ENCODE results near the gene BMP7.

Gene BMP7

GRCh38 chr20:57278457-57278856, 12.0 kb upstream of the BMP7 start:
- no peak overlapping the region for H3K4me3 ChIP-seq (ENCODE audit: insufficient read length, low read depth)
- H3K4me1 ChIP-seq (ENCODE audit: insufficient read depth, insufficient read length) = peaks cover 6% of the 10 kb centered on the region
- H3K36me3 ChIP-seq (ENCODE audit: insufficient read depth, insufficient read length, low read length) = no peaks in the 10 kb centered on the region
- no peaks in the 10 kb centered on the region for H3K9me3 ChIP-seq (ENCODE audit: insufficient read depth, low read length)
- no peaks in the 10 kb centered on the region for H3K27me3 ChIP-seq (ENCODE audit: insufficient read depth, insufficient read length)
- DNase-seq (ENCODE audit: low read depth, low spot score) = no peak
- no peak overlapping the region for H3K9ac ChIP-seq (ENCODE audit: insufficient read length, low read depth)
- TF ChIP-seq SUZ12 (IDR thresholded peaks at IDR 0.05; ENCODE audit: extremely low read depth, insufficient read depth, insufficient read length) (no peak), YY1 (IDR thresholded peaks at IDR 0.05; ENCODE audit: insufficient read depth, insufficient read length) (no peak), ZNF274 (IDR thresholded peaks at IDR 0.05; ENCODE audit: low read depth, low read length) (no peak)

GRCh38 chr20:57277398-57278105, 11.1 kb upstream of the BMP7 start:
- H3K27me3 ChIP-seq (ENCODE audit: insufficient read depth, insufficient read length) = no peaks in the 10 kb centered on the region
- H3K9me3 ChIP-seq (ENCODE audit: insufficient read depth, low read length) = no peaks in the 10 kb centered on the region
- TF ChIP-seq SUZ12 (IDR thresholded peaks at IDR 0.05; ENCODE audit: extremely low read depth, insufficient read depth, insufficient read length) (no peak), ZNF274 (IDR thresholded peaks at IDR 0.05; ENCODE audit: low read depth, low read length) (no peak), YY1 (IDR thresholded peaks at IDR 0.05; ENCODE audit: insufficient read depth, insufficient read length) (no peak)
- H3K9ac ChIP-seq (ENCODE audit: insufficient read length, low read depth) = no peak overlapping the region
- H3K36me3 ChIP-seq (ENCODE audit: insufficient read depth, insufficient read length, low read length) = no peaks in the 10 kb centered on the region
- H3K4me3 ChIP-seq (ENCODE audit: insufficient read length, low read depth) = no peak overlapping the region
- DNase-seq (ENCODE audit: low read depth, low spot score) = no peak
- peaks cover 4% of the 10 kb centered on the region for H3K4me1 ChIP-seq (ENCODE audit: insufficient read depth, insufficient read length)

DNA sequence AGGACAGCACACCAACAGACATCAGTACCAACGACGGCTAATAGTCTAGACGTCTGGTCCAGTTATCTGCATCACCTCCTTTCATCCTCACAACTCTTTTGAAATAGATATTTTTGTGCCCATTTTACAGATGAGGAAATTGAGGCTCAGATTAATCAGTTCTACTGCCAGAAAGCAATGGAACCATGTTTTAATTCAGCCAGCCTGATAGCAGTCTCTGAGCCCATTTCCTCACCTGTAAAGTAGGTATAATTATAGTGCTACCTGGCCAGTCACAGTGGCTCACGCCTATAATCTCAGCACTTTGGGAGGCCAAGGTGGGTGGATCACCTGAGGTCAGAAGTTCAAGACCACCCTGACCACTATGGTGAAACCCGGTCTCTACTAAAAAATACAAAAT, 9.8 kb upstream of the BMP7 start:
- TF ChIP-seq ZNF274 (IDR thresholded peaks at IDR 0.05; ENCODE audit: low read depth, low read length) (no peak), SUZ12 (IDR thresholded peaks at IDR 0.05; ENCODE audit: extremely low read depth, insufficient read depth, insufficient read length) (no peak), YY1 (IDR thresholded peaks at IDR 0.05; ENCODE audit: insufficient read depth, insufficient read length) (no peak)
- H3K4me3 ChIP-seq (ENCODE audit: insufficient read length, low read depth) = no peak overlapping the region
- DNase-seq (ENCODE audit: low read depth, low spot score) = no peak
- H3K9me3 ChIP-seq (ENCODE audit: insufficient read depth, low read length) = no peaks in the 10 kb centered on the region
- no peaks in the 10 kb centered on the region for H3K36me3 ChIP-seq (ENCODE audit: insufficient read depth, insufficient read length, low read length)
- no peaks in the 10 kb centered on the region for H3K27me3 ChIP-seq (ENCODE audit: insufficient read depth, insufficient read length)
- H3K4me1 ChIP-seq (ENCODE audit: insufficient read depth, insufficient read length) = peaks cover 4% of the 10 kb centered on the region
- H3K9ac ChIP-seq (ENCODE audit: insufficient read length, low read depth) = no peak overlapping the region

GRCh38 chr20:57275813-57276212, 9.4 kb upstream of the BMP7 start:
- Histone ChIP-seq H3K4me3 (ENCODE audit: insufficient read length, low read depth) (no peak overlapping the region), H3K9me3 (ENCODE audit: insufficient read depth, low read length) (no peaks in the 10 kb centered on the region)

GRCh38 chr20:57275334-57275733, 8.9 kb upstream of the BMP7 start:
- H3K9ac ChIP-seq (ENCODE audit: insufficient read length, low read depth) = no peak overlapping the region
- no peak for DNase-seq (ENCODE audit: low read depth, low spot score)
- H3K4me3 ChIP-seq (ENCODE audit: insufficient read length, low read depth) = no peak overlapping the region
- no peaks in the 10 kb centered on the region for H3K27me3 ChIP-seq (ENCODE audit: insufficient read depth, insufficient read length)
- H3K4me1 ChIP-seq (ENCODE audit: insufficient read depth, insufficient read length) = peaks cover 8% of the 10 kb centered on the region
- no peaks in the 10 kb centered on the region for H3K36me3 ChIP-seq (ENCODE audit: insufficient read depth, insufficient read length, low read length)
- no peaks in the 10 kb centered on the region for H3K9me3 ChIP-seq (ENCODE audit: insufficient read depth, low read length)
- TF ChIP-seq ZNF274 (IDR thresholded peaks at IDR 0.05; ENCODE audit: low read depth, low read length) (no peak), YY1 (IDR thresholded peaks at IDR 0.05; ENCODE audit: insufficient read depth, insufficient read length) (no peak), SUZ12 (IDR thresholded peaks at IDR 0.05; ENCODE audit: extremely low read depth, insufficient read depth, insufficient read length) (no peak)

More at GRCh38 chr20:57275813-57276212, 9.4 kb upstream of the BMP7 start:
- H3K36me3 ChIP-seq (ENCODE audit: insufficient read depth, insufficient read length, low read length) = no peaks in the 10 kb centered on the region
- TF ChIP-seq YY1 (IDR thresholded peaks at IDR 0.05; ENCODE audit: insufficient read depth, insufficient read length) (no peak), SUZ12 (IDR thresholded peaks at IDR 0.05; ENCODE audit: extremely low read depth, insufficient read depth, insufficient read length) (no peak), ZNF274 (IDR thresholded peaks at IDR 0.05; ENCODE audit: low read depth, low read length) (no peak)
- H3K4me1 ChIP-seq (ENCODE audit: insufficient read depth, insufficient read length) = peaks cover 5% of the 10 kb centered on the region
- DNase-seq (ENCODE audit: low read depth, low spot score) = no peak
- H3K27me3 ChIP-seq (ENCODE audit: insufficient read depth, insufficient read length) = no peaks in the 10 kb centered on the region
- H3K9ac ChIP-seq (ENCODE audit: insufficient read length, low read depth) = no peak overlapping the region

DNA sequence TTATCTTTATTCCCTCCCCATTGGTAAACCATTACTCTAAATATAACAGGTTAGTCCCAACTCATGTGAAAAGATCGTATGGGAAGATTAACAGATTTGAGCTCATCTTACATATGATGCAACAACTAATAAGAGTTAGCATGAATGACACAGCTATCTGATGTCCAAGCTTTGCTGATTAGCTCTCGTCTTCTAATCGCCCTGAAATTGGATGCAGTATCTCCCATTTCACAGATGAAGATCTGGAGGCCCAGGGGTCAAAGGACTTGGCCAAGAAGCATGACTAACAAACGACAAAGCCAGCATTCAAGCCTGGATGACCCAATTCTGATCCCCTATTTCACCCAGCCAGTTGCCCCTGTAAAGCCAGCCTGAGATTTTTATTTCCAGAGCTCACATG, 8.4 kb upstream of the BMP7 start:
- H3K4me1 ChIP-seq (ENCODE audit: insufficient read depth, insufficient read length) = peaks cover 8% of the 10 kb centered on the region
- no peak overlapping the region for H3K9ac ChIP-seq (ENCODE audit: insufficient read length, low read depth)
- DNase-seq (ENCODE audit: low read depth, low spot score) = no peak
- no peaks in the 10 kb centered on the region for H3K36me3 ChIP-seq (ENCODE audit: insufficient read depth, insufficient read length, low read length)
- H3K9me3 ChIP-seq (ENCODE audit: insufficient read depth, low read length) = no peaks in the 10 kb centered on the region
- no peak overlapping the region for H3K4me3 ChIP-seq (ENCODE audit: insufficient read length, low read depth)
- H3K27me3 ChIP-seq (ENCODE audit: insufficient read depth, insufficient read length) = no peaks in the 10 kb centered on the region
- TF ChIP-seq SUZ12 (IDR thresholded peaks at IDR 0.05; ENCODE audit: extremely low read depth, insufficient read depth, insufficient read length) = no peak
- no peak for TF ChIP-seq ZNF274 (IDR thresholded peaks at IDR 0.05; ENCODE audit: low read depth, low read length)
- TF ChIP-seq YY1 (IDR thresholded peaks at IDR 0.05; ENCODE audit: insufficient read depth, insufficient read length) = no peak

- no peaks in the 10 kb centered on the region for H3K36me3 ChIP-seq (ENCODE audit: insufficient read depth, insufficient read length, low read length)
- H3K4me3 ChIP-seq (ENCODE audit: insufficient read length, low read depth) = no peak overlapping the region
- H3K9me3 ChIP-seq (ENCODE audit: insufficient read depth, low read length) = no peaks in the 10 kb centered on the region
- DNase-seq (ENCODE audit: low read depth, low spot score) = no peak
- H3K27me3 ChIP-seq (ENCODE audit: insufficient read depth, insufficient read length) = no peaks in the 10 kb centered on the region
- H3K4me1 ChIP-seq (ENCODE audit: insufficient read depth, insufficient read length) = peaks cover 10% of the 10 kb centered on the region
- no peak overlapping the region for H3K9ac ChIP-seq (ENCODE audit: insufficient read length, low read depth)
- TF ChIP-seq ZNF274 (IDR thresholded peaks at IDR 0.05; ENCODE audit: low read depth, low read length) (no peak), YY1 (IDR thresholded peaks at IDR 0.05; ENCODE audit: insufficient read depth, insufficient read length) (no peak), SUZ12 (IDR thresholded peaks at IDR 0.05; ENCODE audit: extremely low read depth, insufficient read depth, insufficient read length) (no peak)
Measured at GRCh38 chr20:57274299-57274698, 7.9 kb upstream of the BMP7 start.
